Activated CD4-positive, alpha-beta memory T cell treated with anti-CD3 and anti-CD28 coated beads for 36 hours (primary cell): ENCODE results near the gene NTM. TPM values are rescaled to one million over a fixed set of nuclear protein-coding genes. Genes with fewer than 3 reads are reported as not detected.

Experiments
- CTCF ChIA-PET: fragments of 350-600 bp; sonication (Branson Sonifier 250); formaldehyde crosslinking; loops from one replicate; lab custom pipeline; 2021; ENCODE audit warnings: antibody characterized with exemption, inconsistent platforms; lab: Charles Lee
- POLR2A ChIA-PET: fragments of 350-600 bp; sonication (Branson Sonifier 250); formaldehyde crosslinking; loops from one replicate; lab custom pipeline; 2021; ENCODE audit warnings: antibody characterized with exemption; lab: Charles Lee
- DNase-seq: peaks from one replicate; pipeline ENCODE4 v3.0.0-alpha.2; 2020
- H3K27ac Mint-ChIP-seq: one replicate; pipeline ENCODE4 v1.8.0; 2021; ENCODE audit warnings: mixed read lengths
- H3K27me3 Mint-ChIP-seq: one replicate; pipeline ENCODE4 v1.8.0; 2021; ENCODE audit warnings: mixed read lengths
- H3K36me3 Mint-ChIP-seq: one replicate; pipeline ENCODE4 v1.8.0; 2021; ENCODE audit warnings: mixed read lengths
- H3K4me1 Mint-ChIP-seq: one replicate; pipeline ENCODE4 v1.8.0; 2021; ENCODE audit warnings: low read depth, mixed read lengths
- H3K4me3 Mint-ChIP-seq: one replicate; pipeline ENCODE4 v1.8.0; 2021; ENCODE audit warnings: mild to moderate bottlenecking, mixed read lengths
- H3K9me3 Mint-ChIP-seq: one replicate; pipeline ENCODE4 v1.8.0; 2021; ENCODE audit warnings: mixed read lengths
- intact Hi-C: fragments of 100-400 bp; cut with micrococcal nuclease; formaldehyde crosslinking; loops from one replicate; pipeline ENCODE4 v1.15.1; 2023
- total RNA-seq, 2 experiments: library from RNA; stranded (reverse); gene quantifications; one replicate each; pipeline ENCODE4 v1.2.3, GENCODE V29; 2021

NTM gene
- total RNA-seq, 2 experiments from 2014 or later: not detected

- ChIA-PET POLR2A (no interaction called here), CTCF (no interaction called here)
- no peaks in the 10 kb centered on the region for H3K27me3 Mint-ChIP-seq
- DNase-seq: no peak
- peaks cover 6% of the 10 kb centered on the region for H3K9me3 Mint-ChIP-seq
- intact Hi-C loops: no loop called here
- no peaks in the 10 kb centered on the region for H3K4me1 Mint-ChIP-seq
- H3K27ac Mint-ChIP-seq: no peak overlapping the region
- H3K4me3 Mint-ChIP-seq: no peak overlapping the region
- H3K36me3 Mint-ChIP-seq: no peaks in the 10 kb centered on the region
Observed at GRCh38 chr11:131351848-131352247, 18.6 kb upstream of the NTM start.

DNA sequence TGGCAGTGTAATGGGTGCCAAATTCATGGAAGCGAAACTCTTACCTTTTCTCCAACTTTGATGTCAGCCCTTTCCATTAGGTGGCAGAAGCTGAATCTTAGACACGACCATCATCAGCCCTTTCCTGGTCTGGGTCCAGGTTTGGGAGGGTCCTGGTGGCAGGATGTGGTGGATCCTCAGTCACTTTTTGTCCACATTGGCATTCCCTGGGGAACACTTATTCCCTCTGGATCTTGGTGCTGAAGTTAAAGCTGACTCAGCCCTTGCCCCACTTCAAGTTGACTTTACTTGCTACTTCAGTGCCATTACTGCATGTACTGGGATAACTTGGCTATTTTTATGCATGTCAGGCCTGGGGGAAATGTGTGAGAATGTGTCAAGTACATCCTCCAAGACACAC lies 16.6 kb upstream of the NTM start:
- no peak for DNase-seq
- intact Hi-C loops: no loop called here
- H3K36me3 Mint-ChIP-seq: no peaks in the 10 kb centered on the region
- no peak overlapping the region for H3K27ac Mint-ChIP-seq
- POLR2A ChIA-PET: no interaction called here
- H3K4me1 Mint-ChIP-seq: no peaks in the 10 kb centered on the region
- H3K27me3 Mint-ChIP-seq: no peaks in the 10 kb centered on the region
- CTCF ChIA-PET: no interaction called here
- no peak overlapping the region for H3K4me3 Mint-ChIP-seq
- H3K9me3 Mint-ChIP-seq: peaks cover 6% of the 10 kb centered on the region

- H3K27me3 Mint-ChIP-seq: peaks cover under 1% of the 10 kb centered on the region
- intact Hi-C loops: no loop called here
- POLR2A ChIA-PET: no interaction called here
Observed at GRCh38 chr11:131354251-131354701, 16.1 kb upstream of the NTM start.

GRCh38 chr11:131356206-131356605 lies 14.2 kb upstream of the NTM start:
- no peaks in the 10 kb centered on the region for H3K4me1 Mint-ChIP-seq
- CTCF ChIA-PET: no interaction called here
- H3K4me3 Mint-ChIP-seq: no peak overlapping the region
- intact Hi-C loops: no loop called here
- H3K27me3 Mint-ChIP-seq: peaks cover 1% of the 10 kb centered on the region
- no peak overlapping the region for H3K27ac Mint-ChIP-seq
- H3K36me3 Mint-ChIP-seq: no peaks in the 10 kb centered on the region
- no peaks in the 10 kb centered on the region for H3K9me3 Mint-ChIP-seq
- DNase-seq: no peak
- POLR2A ChIA-PET: no interaction called here

More at GRCh38 chr11:131354251-131354701, 16.1 kb upstream of the NTM start:
- CTCF ChIA-PET: no interaction called here
- Mint-ChIP-seq H3K4me3 (no peak overlapping the region), H3K4me1 (no peaks in the 10 kb centered on the region), H3K27ac (no peak overlapping the region), H3K36me3 (no peaks in the 10 kb centered on the region), H3K9me3 (peaks cover 6% of the 10 kb centered on the region)
- no peak for DNase-seq

GRCh38 chr11:131365329-131365930 lies 5.0 kb upstream of the NTM start:
- Mint-ChIP-seq H3K4me1 (no peaks in the 10 kb centered on the region), H3K27me3 (no peaks in the 10 kb centered on the region), H3K4me3 (no peak overlapping the region), H3K27ac (no peak overlapping the region), H3K9me3 (no peaks in the 10 kb centered on the region), H3K36me3 (no peaks in the 10 kb centered on the region)
- POLR2A ChIA-PET: no interaction called here
- CTCF ChIA-PET: no interaction called here
- intact Hi-C loops: no loop called here
- DNase-seq: no peak

DNA sequence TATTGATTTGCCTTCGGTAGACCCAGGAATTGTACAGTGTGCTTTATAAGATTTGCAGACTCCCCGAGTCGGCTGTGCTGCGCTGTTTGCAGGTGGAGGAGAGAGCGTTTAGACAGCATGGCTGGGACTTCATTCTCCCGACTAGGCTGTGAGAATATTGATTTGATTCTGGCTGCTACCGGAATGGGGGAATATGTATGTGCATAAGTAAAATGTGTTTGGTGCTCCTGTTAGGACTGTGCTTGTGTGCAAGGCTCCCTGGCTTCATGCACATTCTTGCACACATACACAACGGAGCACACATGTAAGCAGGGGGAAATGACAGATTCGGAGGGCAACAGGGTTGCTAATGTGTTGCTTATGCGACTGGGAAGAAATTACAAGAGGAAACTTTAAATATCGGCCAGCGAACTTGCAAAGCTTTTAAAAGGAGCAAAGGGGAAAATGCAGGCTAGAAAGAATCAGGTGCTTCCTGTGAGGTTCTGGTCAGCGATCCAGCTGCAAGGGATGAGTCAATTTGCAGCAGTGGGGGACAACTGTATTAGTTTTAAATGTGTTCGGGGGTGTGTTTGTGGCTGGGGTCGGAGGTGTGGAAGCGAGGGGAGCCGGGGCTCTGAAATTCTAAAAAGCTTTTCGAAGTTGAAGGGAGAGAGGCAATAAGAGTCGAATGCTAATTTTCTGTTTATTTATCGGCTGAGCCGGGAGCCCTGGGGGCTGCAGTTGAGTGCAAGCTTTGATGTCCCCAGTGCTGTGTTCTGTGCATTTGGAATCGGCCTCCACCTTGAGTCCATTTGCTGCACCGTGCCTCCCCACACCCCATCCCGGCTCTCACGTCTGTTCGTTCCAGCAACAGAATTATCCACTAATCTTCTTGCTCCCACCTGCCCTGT lies 731 bp downstream of the NTM start:
- CTCF ChIA-PET: no interaction called here
- no peak overlapping the region for H3K4me3 Mint-ChIP-seq

DNA sequence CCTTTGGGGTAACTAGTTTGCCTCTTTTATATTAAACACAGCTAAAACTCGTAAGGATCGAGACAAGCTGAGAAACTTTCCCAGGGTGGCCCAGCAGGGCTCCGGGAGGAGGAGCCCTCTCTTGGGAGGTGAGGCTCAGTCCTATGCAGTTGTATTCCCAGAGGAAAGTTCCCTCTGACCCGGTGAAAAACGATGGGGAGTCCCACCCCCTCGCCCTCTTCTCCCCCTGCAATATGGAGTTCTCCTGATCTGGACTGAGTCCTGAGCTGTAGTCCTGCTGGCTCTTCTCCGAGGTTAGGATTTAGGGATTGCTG lies 1.3 kb downstream of the NTM start:
- intact Hi-C loops: no loop called here
- CTCF ChIA-PET: no interaction called here
- Mint-ChIP-seq H3K9me3 (no peaks in the 10 kb centered on the region), H3K36me3 (no peaks in the 10 kb centered on the region), H3K4me1 (no peaks in the 10 kb centered on the region), H3K27ac (no peak overlapping the region), H3K27me3 (peaks cover 3% of the 10 kb centered on the region), H3K4me3 (no peak overlapping the region)
- POLR2A ChIA-PET: no interaction called here
- DNase-seq: no peak

More for the DNA sequence above, 731 bp downstream of the NTM start:
- POLR2A ChIA-PET: no interaction called here
- intact Hi-C loops: no loop called here
- H3K36me3 Mint-ChIP-seq: no peaks in the 10 kb centered on the region
- H3K9me3 Mint-ChIP-seq: no peaks in the 10 kb centered on the region
- H3K27ac Mint-ChIP-seq: no peak overlapping the region
- peaks cover 3% of the 10 kb centered on the region for H3K27me3 Mint-ChIP-seq
- DNase-seq: no peak
- no peaks in the 10 kb centered on the region for H3K4me1 Mint-ChIP-seq

- DNase-seq: no peak
- CTCF ChIA-PET: no interaction called here
- H3K27ac Mint-ChIP-seq: no peak overlapping the region
- no peaks in the 10 kb centered on the region for H3K36me3 Mint-ChIP-seq
- POLR2A ChIA-PET: no interaction called here
- no peak overlapping the region for H3K4me3 Mint-ChIP-seq
- peaks cover 3% of the 10 kb centered on the region for H3K27me3 Mint-ChIP-seq
- H3K4me1 Mint-ChIP-seq: no peaks in the 10 kb centered on the region
- no peaks in the 10 kb centered on the region for H3K9me3 Mint-ChIP-seq
- intact Hi-C loops: no loop called here
Observed at GRCh38 chr11:131372234-131372962, 2.0 kb downstream of the NTM start.

DNA sequence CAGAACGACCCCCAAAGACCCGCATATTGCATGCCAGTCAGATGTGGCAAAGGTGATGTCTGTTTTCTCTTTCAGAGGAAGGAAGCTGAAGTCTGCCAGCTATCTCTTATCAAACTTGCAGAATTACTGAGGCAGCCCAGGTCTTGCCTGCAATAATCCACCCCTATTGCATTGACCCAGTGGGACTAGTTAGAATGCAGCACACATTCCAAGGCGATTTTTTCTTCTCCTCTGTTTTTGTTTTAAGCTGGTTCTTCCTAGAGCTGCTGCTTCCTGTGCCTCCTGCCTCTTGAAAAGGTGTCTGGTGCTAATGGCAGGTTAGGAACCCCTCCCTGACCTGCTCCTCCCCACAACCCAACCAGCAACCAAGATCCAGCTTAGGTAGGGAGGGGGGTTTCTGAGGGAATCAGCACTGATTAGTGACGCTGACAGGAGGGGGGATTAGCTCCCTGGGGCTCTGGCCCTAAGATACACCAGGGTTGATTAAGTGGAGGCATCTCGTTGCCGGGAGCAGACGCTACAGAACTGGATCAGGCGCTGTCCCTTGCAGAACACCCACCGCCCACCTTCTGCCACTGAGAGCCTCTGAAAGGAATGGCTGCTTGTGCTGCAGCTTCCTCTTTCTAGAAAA lies 2.8 kb downstream of the NTM start:
- DNase-seq: no peak
- H3K9me3 Mint-ChIP-seq: no peaks in the 10 kb centered on the region
- no peak overlapping the region for H3K27ac Mint-ChIP-seq
- ChIA-PET CTCF (no interaction called here), POLR2A (no interaction called here)
- H3K27me3 Mint-ChIP-seq: peaks cover 3% of the 10 kb centered on the region
- no peaks in the 10 kb centered on the region for H3K36me3 Mint-ChIP-seq
- H3K4me3 Mint-ChIP-seq: no peak overlapping the region
- H3K4me1 Mint-ChIP-seq: no peaks in the 10 kb centered on the region
- intact Hi-C loops: no loop called here

- Mint-ChIP-seq H3K9me3 (no peaks in the 10 kb centered on the region), H3K4me1 (no peaks in the 10 kb centered on the region), H3K4me3 (no peak overlapping the region), H3K36me3 (no peaks in the 10 kb centered on the region), H3K27me3 (peaks cover 3% of the 10 kb centered on the region), H3K27ac (no peak overlapping the region)
- ChIA-PET CTCF (no interaction called here), POLR2A (no interaction called here)
- intact Hi-C loops: no loop called here
- no peak for DNase-seq
Observed at GRCh38 chr11:131373756-131374155, 3.3 kb downstream of the NTM start.

DNA sequence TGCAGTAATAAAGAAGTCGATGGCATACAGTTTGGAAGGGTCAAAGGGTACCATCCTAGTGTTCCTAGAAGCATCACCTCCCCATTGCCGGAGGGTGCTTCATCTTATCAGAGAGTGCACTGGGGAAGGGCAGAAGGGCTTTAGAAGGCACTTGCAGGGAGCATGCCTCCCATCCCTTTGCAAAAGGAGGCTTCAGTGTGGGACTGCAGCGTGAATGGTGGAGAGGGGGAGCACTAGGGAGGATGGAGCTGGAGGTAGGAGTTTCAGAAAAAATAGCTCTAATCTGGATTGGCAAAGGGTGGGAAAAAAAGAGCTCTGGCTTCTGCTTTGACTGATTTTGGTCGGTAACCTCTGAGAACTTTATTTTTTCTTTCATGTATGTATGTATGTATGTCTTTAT lies 5.0 kb downstream of the NTM start:
- CTCF ChIA-PET: no interaction called here
- no peaks in the 10 kb centered on the region for H3K9me3 Mint-ChIP-seq
- H3K4me1 Mint-ChIP-seq: no peaks in the 10 kb centered on the region
- intact Hi-C loops: no loop called here
- POLR2A ChIA-PET: no interaction called here
- H3K27ac Mint-ChIP-seq: no peak overlapping the region
- no peaks in the 10 kb centered on the region for H3K36me3 Mint-ChIP-seq
- H3K27me3 Mint-ChIP-seq: peaks cover 3% of the 10 kb centered on the region
- H3K4me3 Mint-ChIP-seq: no peak overlapping the region
- DNase-seq: no peak

- Mint-ChIP-seq H3K4me3 (no peak overlapping the region), H3K27me3 (peaks cover 3% of the 10 kb centered on the region), H3K9me3 (no peaks in the 10 kb centered on the region), H3K4me1 (no peaks in the 10 kb centered on the region), H3K36me3 (no peaks in the 10 kb centered on the region), H3K27ac (no peak overlapping the region)
- DNase-seq: no peak
- POLR2A ChIA-PET: no interaction called here
- CTCF ChIA-PET: interaction anchor here (0.6 kb wide), 1 partner anchor 717 kb away, joined by 3 read pairs; no protein-coding TSS in a partner anchor
- intact Hi-C loops: no loop called here
Observed at GRCh38 chr11:131375915-131376314, 5.5 kb downstream of the NTM start.
